ENCODE measurements around the gene GP1BB.

The GP1BB gene

DNA sequence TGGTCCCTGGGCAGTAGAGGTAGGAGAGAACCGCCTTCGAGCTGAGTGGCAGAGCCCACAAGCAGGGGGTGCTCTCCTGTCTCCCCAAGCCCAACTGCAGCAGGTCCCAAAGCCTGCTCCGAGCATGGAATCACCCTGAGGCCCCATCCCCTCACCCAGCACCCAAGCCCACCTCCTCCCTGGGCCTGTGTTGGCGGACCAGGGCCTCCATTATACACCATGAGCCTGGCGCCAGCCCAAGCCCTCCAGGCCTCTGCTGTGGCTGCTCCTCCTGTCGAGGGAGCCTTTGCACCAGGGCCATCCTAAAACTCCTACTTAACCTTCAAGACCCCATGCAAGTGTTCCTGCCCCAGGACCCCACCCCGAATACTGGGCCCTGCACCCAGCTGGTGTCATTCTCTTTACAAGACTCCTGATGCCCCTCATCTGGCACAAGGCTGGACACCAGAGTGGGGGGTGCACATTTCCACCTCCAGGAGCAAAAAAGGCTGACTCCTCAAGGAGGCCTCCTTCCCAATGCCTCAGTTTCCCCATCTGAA, 16.6 kb downstream of the GP1BB start:
- no peak for DNase-seq (ENCODE audit: extremely low spot score)
- TF ChIP-seq ZNF384 (IDR thresholded peaks at IDR 0.05) = no peak
- TF ChIP-seq FOXA1 (IDR thresholded peaks at IDR 0.05) = no peak
- TF ChIP-seq HDGF (IDR thresholded peaks at IDR 0.05; ENCODE audit: borderline replicate concordance) = no peak
- no peak for TF ChIP-seq ARNT (IDR thresholded peaks at IDR 0.05)
- no peak for TF ChIP-seq SP1 (IDR thresholded peaks at IDR 0.05)
- TF ChIP-seq FOXM1 (IDR thresholded peaks at IDR 0.05; ENCODE audit: borderline replicate concordance) = no peak
- no peak for TF ChIP-seq L3MBTL2 (conservative IDR thresholded peaks at IDR 0.05)
- TF ChIP-seq BHLHE40 (IDR thresholded peaks at IDR 0.05; ENCODE audit: borderline replicate concordance) = no peak
- TF ChIP-seq, protein P1, sequence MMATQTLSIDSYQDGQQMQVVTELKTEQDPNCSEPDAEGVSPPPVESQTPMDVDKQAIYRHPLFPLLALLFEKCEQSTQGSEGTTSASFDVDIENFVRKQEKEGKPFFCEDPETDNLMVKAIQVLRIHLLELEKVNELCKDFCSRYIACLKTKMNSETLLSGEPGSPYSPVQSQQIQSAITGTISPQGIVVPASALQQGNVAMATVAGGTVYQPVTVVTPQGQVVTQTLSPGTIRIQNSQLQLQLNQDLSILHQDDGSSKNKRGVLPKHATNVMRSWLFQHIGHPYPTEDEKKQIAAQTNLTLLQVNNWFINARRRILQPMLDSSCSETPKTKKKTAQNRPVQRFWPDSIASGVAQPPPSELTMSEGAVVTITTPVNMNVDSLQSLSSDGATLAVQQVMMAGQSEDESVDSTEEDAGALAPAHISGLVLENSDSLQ (IDR thresholded peaks at IDR 0.05) = no peak
- TF ChIP-seq LEF1 (IDR thresholded peaks at IDR 0.05; ENCODE audit: borderline replicate concordance) = no peak
- no peak for TF ChIP-seq CTBP1 (IDR thresholded peaks at IDR 0.05; ENCODE audit: borderline replicate concordance)
- TF ChIP-seq FOXK2 (IDR thresholded peaks at IDR 0.05) = no peak
- TF ChIP-seq TARDBP (IDR thresholded peaks at IDR 0.05) = no peak
- no peak for TF ChIP-seq ELF4 (IDR thresholded peaks at IDR 0.05)
- no peak for TF ChIP-seq NFRKB (IDR thresholded peaks at IDR 0.05)
- TF ChIP-seq SUZ12 (IDR thresholded peaks at IDR 0.05) = no peak
- ChIA-PET POLR2A (no interaction called here), CTCF (interaction anchor here (0.7 kb wide), 1 partner anchor 9 kb away, joined by 3 read pairs; no protein-coding TSS in a partner anchor)

DNA sequence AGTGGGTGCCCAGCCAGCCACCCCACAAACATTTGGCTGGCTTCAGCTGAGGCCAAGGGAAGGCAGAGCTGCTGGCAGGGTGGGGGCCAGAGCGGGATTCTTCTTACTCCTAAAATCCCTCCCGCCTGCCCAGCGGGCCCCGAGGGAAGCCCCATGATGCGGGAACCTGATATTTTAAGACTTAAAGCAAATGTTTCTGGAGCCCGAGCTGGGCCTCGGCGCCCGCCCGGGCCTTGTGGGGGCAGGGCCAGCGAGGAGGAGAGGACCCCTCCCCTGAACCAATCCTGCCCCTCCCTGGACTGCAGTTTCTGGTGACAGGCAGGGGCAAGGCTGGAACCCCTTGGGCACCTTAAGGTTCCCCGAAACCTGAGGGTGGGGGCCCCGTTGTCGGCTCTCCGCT, 17.2 kb downstream of the GP1BB start:
- no peak for DNase-seq (ENCODE audit: extremely low spot score)
- ChIA-PET POLR2A (no interaction called here), CTCF (interaction anchor here (0.7 kb wide), 1 partner anchor 10 kb away, joined by 3 read pairs; no protein-coding TSS in a partner anchor)
- TF ChIP-seq FOXM1 (IDR thresholded peaks at IDR 0.05; ENCODE audit: borderline replicate concordance) (no peak), SUZ12 (IDR thresholded peaks at IDR 0.05) (no peak), FOXA1 (IDR thresholded peaks at IDR 0.05) (no peak), ZNF384 (IDR thresholded peaks at IDR 0.05) (no peak), ELF4 (IDR thresholded peaks at IDR 0.05) (no peak), L3MBTL2 (conservative IDR thresholded peaks at IDR 0.05) (no peak), HDGF (IDR thresholded peaks at IDR 0.05; ENCODE audit: borderline replicate concordance) (no peak), ARNT (IDR thresholded peaks at IDR 0.05) (no peak), TARDBP (IDR thresholded peaks at IDR 0.05) (no peak), SP1 (IDR thresholded peaks at IDR 0.05) (no peak)
- TF ChIP-seq, protein P1 (IDR thresholded peaks at IDR 0.05) = no peak

DNA sequence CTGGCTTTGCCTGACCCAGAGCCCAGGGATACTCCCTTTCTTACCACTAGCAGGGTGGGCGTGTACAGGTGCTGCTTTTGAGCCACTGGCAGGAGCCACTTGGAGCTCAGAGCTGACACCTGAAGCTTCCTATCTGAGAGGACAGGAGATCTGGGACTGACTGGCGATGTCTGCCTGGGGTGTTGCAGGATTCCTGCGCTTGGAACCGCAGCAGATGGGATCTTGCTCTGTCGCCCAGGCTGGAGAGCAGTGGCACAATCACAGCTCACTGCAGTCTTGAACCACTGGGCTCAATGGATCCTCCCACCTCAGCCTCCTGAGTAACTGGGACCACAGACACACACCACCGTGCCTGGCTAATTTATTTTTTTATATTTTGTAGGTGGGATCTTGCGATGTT, 17.7 kb downstream of the GP1BB start:
- CTCF ChIA-PET = no interaction called here
- TF ChIP-seq FOXK2 (IDR thresholded peaks at IDR 0.05) (no peak), LEF1 (IDR thresholded peaks at IDR 0.05; ENCODE audit: borderline replicate concordance) (no peak), BHLHE40 (IDR thresholded peaks at IDR 0.05; ENCODE audit: borderline replicate concordance) (no peak), L3MBTL2 (conservative IDR thresholded peaks at IDR 0.05) (no peak), CTBP1 (IDR thresholded peaks at IDR 0.05; ENCODE audit: borderline replicate concordance) (no peak), TARDBP (IDR thresholded peaks at IDR 0.05) (no peak), ARNT (IDR thresholded peaks at IDR 0.05) (no peak), FOXA1 (IDR thresholded peaks at IDR 0.05) (no peak), SUZ12 (IDR thresholded peaks at IDR 0.05) (no peak), FOXM1 (IDR thresholded peaks at IDR 0.05; ENCODE audit: borderline replicate concordance) (no peak), HDGF (IDR thresholded peaks at IDR 0.05; ENCODE audit: borderline replicate concordance) (no peak), ZNF384 (IDR thresholded peaks at IDR 0.05) (no peak), SP1 (IDR thresholded peaks at IDR 0.05) (no peak)
- TF ChIP-seq, protein P1 (IDR thresholded peaks at IDR 0.05) = no peak
- POLR2A ChIA-PET = no interaction called here
- DNase-seq (ENCODE audit: extremely low spot score) = no peak

DNA sequence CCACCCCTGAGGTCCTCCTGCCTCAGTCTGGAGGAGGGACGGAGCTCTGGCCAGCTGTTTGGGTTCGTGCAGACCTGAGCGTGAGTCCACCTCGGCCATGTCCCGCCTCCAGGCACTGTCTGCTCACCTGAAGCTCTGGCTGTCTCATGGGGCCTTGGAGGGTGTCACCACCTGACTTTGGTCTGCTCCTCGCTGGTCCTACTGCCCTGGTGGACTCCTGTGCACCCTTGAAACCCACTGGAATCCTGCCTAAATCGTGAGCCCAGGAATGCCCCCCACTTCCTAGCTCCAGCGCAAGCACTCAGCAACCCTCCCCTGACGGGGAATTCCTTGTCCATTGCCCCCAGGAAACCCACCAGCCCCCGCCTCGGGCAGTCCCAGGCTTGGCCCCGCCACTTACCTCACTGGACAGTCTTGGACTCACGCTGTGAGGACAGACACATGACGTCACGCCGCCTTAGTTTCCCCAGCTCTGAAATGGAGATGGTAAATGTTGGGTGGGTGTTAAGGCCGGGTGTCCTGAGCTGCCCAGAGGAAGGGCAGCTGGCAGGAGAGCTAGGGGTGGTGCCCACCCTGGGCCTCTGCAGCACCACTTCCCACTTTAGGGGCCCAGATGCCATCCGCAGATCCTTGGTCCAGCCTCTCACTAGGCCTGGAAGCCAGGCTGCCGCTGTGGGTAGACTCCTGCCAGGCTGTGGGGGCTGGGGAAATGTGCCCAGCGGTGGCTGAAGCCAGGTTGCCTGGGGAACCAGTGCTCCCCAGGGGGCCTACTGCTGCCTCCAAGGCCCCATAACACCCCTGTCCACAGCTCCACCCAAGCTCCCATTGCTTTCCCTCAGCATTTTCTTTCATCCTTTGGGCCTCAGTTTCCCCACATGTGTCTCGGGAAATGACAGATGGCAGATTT, 19.1 kb downstream of the GP1BB start:
- ChIA-PET CTCF (interaction anchor here (1.1 kb wide), 2 partner anchors 12 to 18 kb away, joined by 4 read pairs; no protein-coding TSS in a partner anchor), POLR2A (no interaction called here)
- no peak for DNase-seq (ENCODE audit: extremely low spot score)
- no peak for TF ChIP-seq SUZ12 (IDR thresholded peaks at IDR 0.05)
- no peak for TF ChIP-seq L3MBTL2 (conservative IDR thresholded peaks at IDR 0.05)
- TF ChIP-seq ELF4 (IDR thresholded peaks at IDR 0.05) = no peak
- no peak for TF ChIP-seq FOXM1 (IDR thresholded peaks at IDR 0.05; ENCODE audit: borderline replicate concordance)
- TF ChIP-seq FOXA1 (IDR thresholded peaks at IDR 0.05) = no peak
- TF ChIP-seq TARDBP (IDR thresholded peaks at IDR 0.05) = no peak
- TF ChIP-seq ARNT (IDR thresholded peaks at IDR 0.05) = no peak
- no peak for TF ChIP-seq LEF1 (IDR thresholded peaks at IDR 0.05; ENCODE audit: borderline replicate concordance)
- TF ChIP-seq FOXK2 (IDR thresholded peaks at IDR 0.05) = no peak
- no peak for TF ChIP-seq NFRKB (IDR thresholded peaks at IDR 0.05)
- TF ChIP-seq BHLHE40 (IDR thresholded peaks at IDR 0.05; ENCODE audit: borderline replicate concordance) = no peak
- no peak for TF ChIP-seq HDGF (IDR thresholded peaks at IDR 0.05; ENCODE audit: borderline replicate concordance)
- TF ChIP-seq, protein P1 (IDR thresholded peaks at IDR 0.05) = no peak
- TF ChIP-seq SP1 (IDR thresholded peaks at IDR 0.05) = no peak
- no peak for TF ChIP-seq ZNF384 (IDR thresholded peaks at IDR 0.05)

DNA sequence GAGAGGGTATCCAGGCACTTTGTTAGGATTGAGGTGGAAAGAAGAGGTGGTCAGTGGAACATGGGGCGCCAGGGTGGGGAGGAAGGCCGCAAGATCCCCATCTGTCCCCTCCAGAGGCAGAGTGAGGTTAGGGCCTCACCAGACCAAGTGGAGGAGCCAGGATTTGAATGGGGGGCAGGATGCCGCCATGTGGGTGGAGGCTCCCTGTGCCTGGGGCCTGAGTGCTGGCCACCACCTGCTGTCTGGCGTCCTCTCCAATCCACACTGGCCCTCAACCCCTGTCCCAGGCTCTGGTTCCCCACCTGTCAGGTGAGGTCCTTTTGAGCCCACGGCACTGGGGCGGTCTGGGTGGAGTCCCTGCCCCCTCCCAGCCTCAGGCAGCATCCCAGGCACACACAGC, 19.7 kb downstream of the GP1BB start:
- TF ChIP-seq ARNT (IDR thresholded peaks at IDR 0.05) (no peak), FOXK2 (IDR thresholded peaks at IDR 0.05) (no peak), TARDBP (IDR thresholded peaks at IDR 0.05) (no peak), NFRKB (IDR thresholded peaks at IDR 0.05) (no peak), BHLHE40 (IDR thresholded peaks at IDR 0.05; ENCODE audit: borderline replicate concordance) (no peak), LEF1 (IDR thresholded peaks at IDR 0.05; ENCODE audit: borderline replicate concordance) (no peak), ELF4 (IDR thresholded peaks at IDR 0.05) (no peak), FOXM1 (IDR thresholded peaks at IDR 0.05; ENCODE audit: borderline replicate concordance) (no peak), SP1 (IDR thresholded peaks at IDR 0.05) (no peak), CTBP1 (IDR thresholded peaks at IDR 0.05; ENCODE audit: borderline replicate concordance) (no peak), HDGF (IDR thresholded peaks at IDR 0.05; ENCODE audit: borderline replicate concordance) (no peak), SUZ12 (IDR thresholded peaks at IDR 0.05) (no peak), ZNF384 (IDR thresholded peaks at IDR 0.05) (no peak), L3MBTL2 (conservative IDR thresholded peaks at IDR 0.05) (no peak), FOXA1 (IDR thresholded peaks at IDR 0.05) (no peak)
- TF ChIP-seq, protein P1 (IDR thresholded peaks at IDR 0.05) = no peak
- CTCF ChIA-PET = interaction anchor here (1.1 kb wide), 2 partner anchors 13 to 19 kb away, joined by 4 read pairs; no protein-coding TSS in a partner anchor
- DNase-seq (ENCODE audit: extremely low spot score) = no peak
- POLR2A ChIA-PET = no interaction called here

Data from HEK293T (cell line).